HCT116 (cell line): ENCODE data around the gene SPARC. TPM values are rescaled to one million over a fixed set of nuclear protein-coding genes. Genes with fewer than 3 reads are reported as not detected.
"Not testable (repeated sequence)": the region's sequence is repeated elsewhere in the genome, so short reads cannot be mapped to it uniquely, and the experiment has no call there.

Source experiments
- ATAC-seq: fragments of 200-7000 bp; cut with Tn5 transposase; 2 replicates; pipeline ENCODE4 v1.9.1; 2020; ENCODE audit warnings: mild to moderate bottlenecking, moderate library complexity
- BruUV-seq: library from RNA; stranded (reverse); fragments of 400-500 nt; replicated peaks from 2 replicates; lab custom pipeline; 2021; lab: Mats Ljungman, UMichigan
- CTCF ChIA-PET: fragments of 300-600 bp; sonication (Branson Sonifier 250); formaldehyde crosslinking; loops from one replicate; lab custom pipeline; 2021; ENCODE audit warnings: antibody characterized with exemption; lab: Charles Lee
- POLR2A ChIA-PET: fragments of 300-600, 350-600 bp; sonication (Branson Sonifier 250); formaldehyde crosslinking; loops from one replicate; lab custom pipeline; 2021; ENCODE audit warnings: antibody characterized with exemption; lab: Charles Lee
- RAD21 ChIA-PET, 2 experiments: fragments of 300-600 bp; sonication (Branson Sonifier 250); formaldehyde crosslinking; loops; one replicate each; lab custom pipeline; 2023; ENCODE audit warnings: low total read pairs in 2 of 2; ENCODE audit not compliant: uncharacterized antibody in 2 of 2, unreplicated experiment in 2 of 2, low non-redundant PET in 1 of 2; lab: Charles Lee
- DNase-seq: peaks from one replicate; pipeline ENCODE4 v3.0.0-alpha.2; 2010; ENCODE audit warnings: low read depth, low spot score
- H2AFZ ChIP-seq: fragments of 200-600 bp; shearing (Covaris generic), sonication (generic); 2 replicates; pipeline ENCODE4 v1.6.1; 2017; ENCODE audit warnings: low read depth, mixed run types, mixed read lengths, antibody characterized with exemption, low read length; ENCODE audit not compliant: poor library complexity, severe bottlenecking
- H3K27ac ChIP-seq: 2 replicates; pipeline ENCODE4 v1.5.1; 2012; ENCODE audit warnings: low read depth, low read length
- H3K27me3 ChIP-seq: fragments of 200-600 bp; sonication (generic); 2 replicates; pipeline ENCODE4 v1.6.1; 2016; ENCODE audit warnings: mixed run types, low read length, mixed read lengths; ENCODE audit not compliant: insufficient read depth
- H3K36me3 ChIP-seq, 2 experiments: fragments of 200-500 bp in 1 of 2; fragments of 200-600 bp in 1 of 2; sonication (Bioruptor generic) in 1 of 2; sonication (generic) in 1 of 2; 2 replicates each; pipeline versions ENCODE4 v1.5.1 to v1.6.1; 2014 to 2016; ENCODE audit warnings: low read length in 2 of 2, inconsistent platforms in 1 of 2, mixed read lengths in 1 of 2, mixed run types in 1 of 2; ENCODE audit not compliant: insufficient read depth in 2 of 2, control insufficient read depth in 1 of 2
- H3K4me1 ChIP-seq, 2 experiments: fragments of 200-600 bp in 1 of 2; sonication (generic) in 1 of 2; 2 replicates each; pipeline versions ENCODE4 v1.5.1 to v1.6.1; 2012 to 2017; ENCODE audit warnings: low read length in 2 of 2, inconsistent platforms in 1 of 2, mild to moderate bottlenecking in 1 of 2, mixed read lengths in 1 of 2, mixed run types in 1 of 2, moderate library complexity in 1 of 2; ENCODE audit not compliant: insufficient read depth in 2 of 2, control insufficient read depth in 1 of 2
- H3K4me2 ChIP-seq: fragments of 200-600 bp; sonication (generic); 2 replicates; pipeline ENCODE4 v1.6.1; 2017; ENCODE audit warnings: mixed run types, low read length, mixed read lengths
- H3K4me3 ChIP-seq, 2 experiments: fragments of 200-600 bp in 1 of 2; sonication (generic) in 1 of 2; replicated peaks in 1 of 2; 2 replicates each; pipeline ENCODE4 v1.5.1; 2011 to 2016; ENCODE audit warnings: low read length in 2 of 2, control low read depth in 1 of 2, low read depth in 1 of 2, mild to moderate bottlenecking in 1 of 2, mixed read lengths in 1 of 2, mixed run types in 1 of 2
- H3K79me2 ChIP-seq: fragments of 200-600 bp; sonication (generic); 2 replicates; pipeline ENCODE4 v1.6.1; 2017; ENCODE audit warnings: mild to moderate bottlenecking, mixed run types, low read length, moderate library complexity, mixed read lengths; ENCODE audit not compliant: insufficient read depth
- H3K9ac ChIP-seq: fragments of 200-600 bp; sonication (generic); 2 replicates; pipeline ENCODE4 v1.6.1; 2016; ENCODE audit warnings: low read length, mixed read lengths
- H3K9me2 ChIP-seq: fragments of 200-600 bp; sonication (generic), shearing (Covaris generic); 2 replicates; pipeline ENCODE4 v1.6.1; 2017; ENCODE audit warnings: mixed run types, mild to moderate bottlenecking, moderate library complexity; ENCODE audit not compliant: insufficient read depth
- H3K9me3 ChIP-seq, 2 experiments: fragments of 200-500 bp in 1 of 2; fragments of 200-600 bp in 1 of 2; sonication (Bioruptor generic) in 1 of 2; sonication (generic) in 1 of 2; 2 replicates each; pipeline ENCODE4 v1.6.1; 2014 to 2017; ENCODE audit warnings: low read length in 2 of 2, mixed read lengths in 2 of 2, inconsistent platforms in 1 of 2, low read depth in 1 of 2, mild to moderate bottlenecking in 1 of 2, mixed run types in 1 of 2, moderate library complexity in 1 of 2; ENCODE audit not compliant: control insufficient read depth in 1 of 2, insufficient read depth in 1 of 2
- H4K20me1 ChIP-seq: fragments of 200-600 bp; sonication (generic), shearing (Covaris generic); 2 replicates; pipeline ENCODE4 v1.6.1; 2017; ENCODE audit warnings: mixed run types, mild to moderate bottlenecking, moderate library complexity; ENCODE audit not compliant: insufficient read depth
- ATF3 ChIP-seq: IDR thresholded peaks from 2 replicates; pipeline ENCODE4 v1.6.1; 2012
- CBX3 ChIP-seq: IDR thresholded peaks from 2 replicates; pipeline ENCODE4 v1.6.1; 2012; ENCODE audit warnings: low read depth
- EGR1 ChIP-seq: IDR thresholded peaks from 2 replicates; pipeline ENCODE4 v1.6.1; 2012; ENCODE audit warnings: low read depth
- FOSL1 ChIP-seq: IDR thresholded peaks from 2 replicates; pipeline ENCODE4 v1.6.1; 2012; ENCODE audit warnings: low read depth
- POLR2AphosphoS5 ChIP-seq: IDR thresholded peaks from 2 replicates; pipeline ENCODE4 v1.6.1; 2011; ENCODE audit warnings: mild to moderate bottlenecking, low read depth, low read length, moderate library complexity
- TCF7L2 ChIP-seq: IDR thresholded peaks from 2 replicates; pipeline ENCODE4 v1.7.0; 2011; ENCODE audit warnings: borderline replicate concordance, inconsistent platforms; ENCODE audit not compliant: insufficient read depth, insufficient read length; ENCODE audit errors: extremely low read depth
- YY1 ChIP-seq: IDR thresholded peaks from 2 replicates; pipeline ENCODE4 v1.6.1; 2011; ENCODE audit warnings: low read length, low read depth, moderate library complexity, mild to moderate bottlenecking; ENCODE audit not compliant: insufficient replicate concordance; ENCODE audit errors: extremely low read depth
- intact Hi-C: fragments of 100-400 bp; cut with micrococcal nuclease; formaldehyde crosslinking; loops from 2 replicates; pipeline ENCODE4 v1.10.0; 2022
- total RNA-seq: library from RNA; stranded (reverse); gene quantifications from one replicate; pipeline ENCODE4 v1.2.1, GENCODE V29; 2021; ENCODE audit not compliant: unreplicated experiment
- TF ChIP-seq, protein P1 (sequence below): IDR thresholded peaks from 2 replicates; pipeline ENCODE4 v1.6.1; 2012
- TF ChIP-seq, protein P2 (sequence below): IDR thresholded peaks from 2 replicates; pipeline ENCODE4 v1.6.1; 2011; ENCODE audit warnings: mild to moderate bottlenecking, low read length, moderate library complexity; ENCODE audit not compliant: insufficient replicate concordance; ENCODE audit errors: extremely low read depth

Gene SPARC
- total RNA-seq, 1 experiment from 2014 or later, result 3.0 TPM

DNA sequence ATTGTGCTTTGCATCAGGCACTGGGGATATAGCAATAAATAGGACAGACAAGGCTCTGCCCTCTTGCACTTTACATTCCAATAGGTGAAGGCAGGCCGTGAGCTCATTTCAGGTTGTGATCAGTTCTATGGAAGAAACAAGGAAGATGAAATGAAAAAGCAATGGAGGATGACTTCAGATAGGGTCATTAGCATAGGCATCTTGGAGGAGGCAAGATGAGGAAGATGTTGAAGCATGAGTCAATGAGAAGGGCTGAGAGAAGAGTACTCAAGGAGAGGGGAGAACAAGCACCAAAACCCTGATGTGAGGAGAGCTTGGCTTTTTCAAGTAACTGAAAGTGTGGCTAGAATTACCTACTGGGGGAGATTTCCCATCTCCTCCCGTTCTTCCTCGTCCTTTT, 5.0 kb upstream of the SPARC start (continued):
- no peak for TF ChIP-seq ATF3
- TF ChIP-seq YY1, result no peak
- TF ChIP-seq CBX3, result no peak

DNA sequence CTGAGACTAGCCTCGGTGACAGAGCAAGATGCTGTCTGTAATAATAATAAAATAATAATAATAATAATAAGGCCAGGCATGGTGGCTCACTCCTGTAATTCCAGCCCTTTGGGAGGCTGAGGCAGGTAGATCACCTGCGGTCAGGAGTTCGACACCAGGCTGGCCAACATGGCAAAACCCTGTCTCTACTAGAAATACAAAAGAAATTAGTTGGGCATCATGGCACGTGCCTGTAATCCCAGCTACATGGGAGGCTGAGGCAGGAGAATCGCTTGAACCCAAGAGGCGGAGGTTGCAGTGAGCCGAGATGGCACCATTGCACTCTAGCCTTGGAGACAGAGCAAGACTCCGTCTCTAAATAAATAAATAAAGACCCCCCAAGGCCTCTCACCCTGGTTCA, 2.9 kb upstream of the SPARC start:
- H3K4me2 ChIP-seq, DNase-seq, intact Hi-C loops, H3K36me3 ChIP-seq, H3K4me3 ChIP-seq, H2AFZ ChIP-seq, H4K20me1 ChIP-seq, H3K79me2 ChIP-seq, H3K27ac ChIP-seq, RAD21 ChIA-PET, BruUV-seq, H3K9me3 ChIP-seq, ATAC-seq, H3K9me2 ChIP-seq, H3K27me3 ChIP-seq, CTCF ChIA-PET, H3K9ac ChIP-seq, POLR2A ChIA-PET: not testable (repeated sequence)
- H3K4me1 ChIP-seq, result peaks cover 8 to 15% of the 10 kb centered on the region in 2 experiments; a peak in 3 of 4 replicates

- Histone ChIP-seq H3K9me2 (no peaks in the 10 kb centered on the region), H3K4me2 (no peak overlapping the region), H3K9ac (no peak overlapping the region), H3K27me3 (no peaks in the 10 kb centered on the region), H4K20me1 (no peaks in the 10 kb centered on the region), H2AFZ (no peak overlapping the region), H3K9me3 (no peaks in the 10 kb centered on the region), H3K4me1 (peaks cover 8 to 10% of the 10 kb centered on the region in 2 experiments; a peak in 3 of 4 replicates), H3K4me3 (no peak overlapping the region), H3K36me3 (no peaks in the 10 kb centered on the region), H3K27ac (no peak overlapping the region), H3K79me2 (no peaks in the 10 kb centered on the region)
- intact Hi-C loops, result no loop called here
- no peak for ATAC-seq
- TF ChIP-seq TCF7L2, result no peak
- TF ChIP-seq POLR2AphosphoS5, result no peak
- TF ChIP-seq FOSL1, result no peak
- TF ChIP-seq ATF3, result no peak
- no peak for TF ChIP-seq EGR1
- TF ChIP-seq, protein P1, sequence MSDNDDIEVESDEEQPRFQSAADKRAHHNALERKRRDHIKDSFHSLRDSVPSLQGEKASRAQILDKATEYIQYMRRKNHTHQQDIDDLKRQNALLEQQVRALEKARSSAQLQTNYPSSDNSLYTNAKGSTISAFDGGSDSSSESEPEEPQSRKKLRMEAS, result no peak
- TF ChIP-seq, protein P2, sequence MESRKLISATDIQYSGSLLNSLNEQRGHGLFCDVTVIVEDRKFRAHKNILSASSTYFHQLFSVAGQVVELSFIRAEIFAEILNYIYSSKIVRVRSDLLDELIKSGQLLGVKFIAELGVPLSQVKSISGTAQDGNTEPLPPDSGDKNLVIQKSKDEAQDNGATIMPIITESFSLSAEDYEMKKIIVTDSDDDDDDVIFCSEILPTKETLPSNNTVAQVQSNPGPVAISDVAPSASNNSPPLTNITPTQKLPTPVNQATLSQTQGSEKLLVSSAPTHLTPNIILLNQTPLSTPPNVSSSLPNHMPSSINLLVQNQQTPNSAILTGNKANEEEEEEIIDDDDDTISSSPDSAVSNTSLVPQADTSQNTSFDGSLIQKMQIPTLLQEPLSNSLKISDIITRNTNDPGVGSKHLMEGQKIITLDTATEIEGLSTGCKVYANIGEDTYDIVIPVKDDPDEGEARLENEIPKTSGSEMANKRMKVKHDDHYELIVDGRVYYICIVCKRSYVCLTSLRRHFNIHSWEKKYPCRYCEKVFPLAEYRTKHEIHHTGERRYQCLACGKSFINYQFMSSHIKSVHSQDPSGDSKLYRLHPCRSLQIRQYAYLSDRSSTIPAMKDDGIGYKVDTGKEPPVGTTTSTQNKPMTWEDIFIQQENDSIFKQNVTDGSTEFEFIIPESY, result no peak
- POLR2A ChIA-PET, result no interaction called here
- BruUV-seq, result no TSS peak
- no peak for DNase-seq
- CTCF ChIA-PET, result no interaction called here
- RAD21 ChIA-PET, result no interaction called here
These were observed 1.7 kb upstream of the SPARC start for GRCh38 chr5:151688436-151688835.
